H1 (cell line): ENCODE results near the gene RAB3GAP2. TPM values are rescaled to one million over a fixed set of nuclear protein-coding genes. Genes with fewer than 3 reads are reported as not detected.

Experiments
- CTCF ChIA-PET: fragments of 300-600 bp; sonication (Branson Sonifier 250); formaldehyde crosslinking; loops from one replicate; lab custom pipeline; 2021; ENCODE audit not compliant: partially characterized antibody; lab: Charles Lee
- POLR2A ChIA-PET: fragments of 300-600 bp; sonication (Branson Sonifier 250); formaldehyde crosslinking; loops from one replicate; lab custom pipeline; 2021; ENCODE audit warnings: inconsistent platforms; ENCODE audit not compliant: partially characterized antibody; lab: Charles Lee
- DNase-seq, 2 experiments: peaks; one replicate each; pipeline versions ENCODE4 v3.0.0 to v3.0.0-alpha.2; 2010 to 2022; ENCODE audit warnings: low spot score in 2 of 2, low read depth in 1 of 2, mixed read lengths in 1 of 2
- FAIRE-seq: peaks from 2 replicates; lab custom pipeline; 2011; peaks lifted over from hg19 to GRCh38; lab: Jason Lieb, UNC
- H2AFZ ChIP-seq: 2 replicates; pipeline ENCODE4 v1.8.1; 2012; ENCODE audit warnings: low read length, inconsistent platforms
- H2AK5ac ChIP-seq: 2 replicates; pipeline ENCODE4 v1.6.1; 2013; ENCODE audit warnings: low read depth, low read length
- H2BK120ac ChIP-seq: replicated peaks from 2 replicates; pipeline ENCODE3; 2013; ENCODE audit warnings: low read depth, low read length, inconsistent platforms
- H2BK12ac ChIP-seq: 2 replicates; pipeline ENCODE4 v1.6.1; 2013; ENCODE audit warnings: low read depth, low read length
- H2BK15ac ChIP-seq: 2 replicates; pipeline ENCODE4 v1.6.1; 2013; ENCODE audit warnings: low read length
- H2BK20ac ChIP-seq: 2 replicates; pipeline ENCODE4 v1.6.1; 2013; ENCODE audit warnings: low read length
- H2BK5ac ChIP-seq: 2 replicates; pipeline ENCODE4 v1.6.1; 2013; ENCODE audit warnings: low read depth, low read length
- H3K14ac ChIP-seq: 2 replicates; pipeline ENCODE4 v1.6.1; 2013; ENCODE audit warnings: inconsistent platforms; ENCODE audit not compliant: insufficient read length
- H3K18ac ChIP-seq: 2 replicates; pipeline ENCODE4 v1.6.1; 2013; ENCODE audit warnings: low read length; ENCODE audit errors: extremely low read depth
- H3K23ac ChIP-seq: 2 replicates; pipeline ENCODE4 v1.6.1; 2013; ENCODE audit warnings: inconsistent platforms; ENCODE audit not compliant: insufficient read length
- H3K23me2 ChIP-seq: 2 replicates; pipeline ENCODE4 v1.6.1; 2013; ENCODE audit warnings: low read depth, low read length
- H3K27ac ChIP-seq: 2 replicates; pipeline ENCODE4 v1.6.1; 2011; ENCODE audit warnings: low read depth, low read length, inconsistent platforms
- H3K27me3 ChIP-seq, 4 experiments: replicated peaks in 1 of 4; 1 replicate in 1 of 4; 2 replicates in 3 of 4; pipeline versions ENCODE4 v1.6.1 to v1.8.1; 2011 to 2013; ENCODE audit warnings: low read length in 3 of 4, mild to moderate bottlenecking in 3 of 4, inconsistent platforms in 2 of 4, mixed read lengths in 2 of 4, moderate library complexity in 1 of 4; ENCODE audit not compliant: control insufficient read depth in 3 of 4, insufficient read depth in 3 of 4; ENCODE audit errors: extremely low read depth in 1 of 4
- H3K36me3 ChIP-seq, 4 experiments: 2 replicates each; pipeline versions ENCODE4 v1.6.1 to v1.8.1; 2011 to 2013; ENCODE audit warnings: mild to moderate bottlenecking in 4 of 4, low read length in 3 of 4, moderate library complexity in 2 of 4, control low read depth in 1 of 4, inconsistent platforms in 1 of 4; ENCODE audit not compliant: insufficient read depth in 4 of 4, control insufficient read depth in 2 of 4
- H3K4ac ChIP-seq: replicated peaks from 2 replicates; pipeline ENCODE3; 2013; ENCODE audit warnings: low read length, low read depth, mixed read lengths, inconsistent platforms; ENCODE audit not compliant: insufficient read length
- H3K4me1 ChIP-seq, 4 experiments: replicated peaks in 1 of 4; 1 replicate in 1 of 4; 2 replicates in 3 of 4; pipeline versions ENCODE4 v1.6.1 to v1.8.1; 2011 to 2013; ENCODE audit warnings: low read length in 3 of 4, inconsistent platforms in 2 of 4, mixed read lengths in 1 of 4; ENCODE audit not compliant: insufficient read depth in 4 of 4, control insufficient read depth in 3 of 4
- H3K4me2 ChIP-seq, 2 experiments: 2 replicates each; pipeline versions ENCODE4 v1.6.1 to v1.8.1; 2011 to 2013; ENCODE audit warnings: low read depth in 2 of 2, low read length in 2 of 2, control low read depth in 1 of 2, inconsistent platforms in 1 of 2, mild to moderate bottlenecking in 1 of 2; ENCODE audit not compliant: insufficient read depth in 1 of 2
- H3K4me3 ChIP-seq, 4 experiments: fragments of 200-600, 300-600 bp in 1 of 4; sonication (generic), shearing (Covaris generic), sonication (Bioruptor Twin) in 1 of 4; 2 replicates each; pipeline versions ENCODE4 v1.5.1 to v1.8.1; 2011 to 2016; ENCODE audit warnings: low read length in 4 of 4, low read depth in 3 of 4, control low read depth in 2 of 4, inconsistent platforms in 2 of 4, mild to moderate bottlenecking in 2 of 4, mixed read lengths in 1 of 4, moderate library complexity in 1 of 4; ENCODE audit not compliant: insufficient read depth in 2 of 4; ENCODE audit errors: extremely low read depth in 1 of 4
- H3K56ac ChIP-seq: replicated peaks from 2 replicates; pipeline ENCODE3; 2013; ENCODE audit warnings: low read depth, mild to moderate bottlenecking, mixed read lengths, low read length, inconsistent platforms; ENCODE audit not compliant: insufficient read length
- H3K79me1 ChIP-seq: 2 replicates; pipeline ENCODE4 v1.6.1; 2013; ENCODE audit warnings: low read depth, low read length, control low read depth
- H3K79me2 ChIP-seq, 2 experiments: 2 replicates each; pipeline versions ENCODE4 v1.6.1 to v1.8.1; 2012 to 2013; ENCODE audit warnings: low read length in 2 of 2, mild to moderate bottlenecking in 2 of 2, inconsistent platforms in 1 of 2; ENCODE audit not compliant: insufficient read depth in 2 of 2, control insufficient read depth in 1 of 2
- H3K9ac ChIP-seq, 4 experiments: replicated peaks in 1 of 4; 1 replicate in 1 of 4; 2 replicates in 3 of 4; pipeline versions ENCODE4 v1.6.1 to v1.8.1; 2011 to 2013; ENCODE audit warnings: low read depth in 3 of 4, low read length in 3 of 4, control low read depth in 2 of 4, mild to moderate bottlenecking in 2 of 4, moderate library complexity in 2 of 4, inconsistent platforms in 1 of 4; ENCODE audit errors: extremely low read depth in 1 of 4
- H3K9me3 ChIP-seq, 2 experiments: 2 replicates each; pipeline versions ENCODE4 v1.6.1 to v1.8.1; 2012 to 2013; ENCODE audit warnings: mild to moderate bottlenecking in 2 of 2, moderate library complexity in 2 of 2, control low read depth in 1 of 2, inconsistent platforms in 1 of 2, low read depth in 1 of 2, low read length in 1 of 2, mixed read lengths in 1 of 2; ENCODE audit not compliant: insufficient read depth in 2 of 2
- H4K20me1 ChIP-seq, 2 experiments: replicated peaks in 1 of 2; 2 replicates each; pipeline versions ENCODE3 to v1.8.1; 2011 to 2013; ENCODE audit warnings: inconsistent platforms in 2 of 2, low read length in 2 of 2, mild to moderate bottlenecking in 1 of 2; ENCODE audit not compliant: insufficient read depth in 2 of 2, control insufficient read depth in 1 of 2
- H4K5ac ChIP-seq: 2 replicates; pipeline ENCODE4 v1.6.1; 2013; ENCODE audit warnings: low read length, low read depth, mixed read lengths, inconsistent platforms; ENCODE audit not compliant: insufficient read length
- H4K8ac ChIP-seq: 2 replicates; pipeline ENCODE4 v1.8.0; 2013; ENCODE audit warnings: mild to moderate bottlenecking, moderate library complexity, low read length, inconsistent platforms; ENCODE audit not compliant: insufficient read depth; ENCODE audit errors: extremely low read depth
- H4K91ac ChIP-seq: replicated peaks from 2 replicates; pipeline ENCODE3; 2013; ENCODE audit warnings: low read length, mixed read lengths, inconsistent platforms; ENCODE audit not compliant: insufficient read length
- PHF8 ChIP-seq: fragments of 200-600 bp; sonication (generic); conservative IDR thresholded peaks from 2 replicates; pipeline ENCODE4 v1.7.1; 2012; ENCODE audit warnings: low read depth, mild to moderate bottlenecking, inconsistent platforms, low read length, moderate library complexity
- polyA plus RNA-seq, 7 experiments: library from polyadenylated mRNA; depleted of rRNA in 3 of 7; stranded (reverse) in 5 of 7; unstranded in 2 of 7; fragments of >200 nt in 5 of 7; fragments of 200-250 nt in 2 of 7; gene quantifications; 1 replicate in 5 of 7; 2 replicates in 1 of 7; 4 replicates in 1 of 7; pipeline versions ENCODE4 v1.2.1 to v1.2.3, GENCODE V29; 2011 to 2013; ENCODE audit warnings: missing spikeins in 2 of 7, mixed read lengths in 2 of 7
- total RNA-seq: library from RNA; stranded (reverse); fragmentation: NEBNext Ultra II Directional; extraction: Animal tissue kit (Norgen Biotek cat#: 25700); gene quantifications from 2 replicates; pipeline ENCODE4 v1.2.1, GENCODE V29; 2021
- TF ChIP-seq, protein P1 (sequence below), 3 experiments: IDR thresholded peaks; 1 replicate in 2 of 3; 2 replicates in 1 of 3; pipeline versions ENCODE4 v1.5.1 to v1.6.1; 2011; ENCODE audit warnings: low read length in 3 of 3, mild to moderate bottlenecking in 3 of 3, inconsistent platforms in 2 of 3, low read depth in 1 of 3, moderate library complexity in 1 of 3; ENCODE audit not compliant: insufficient read depth in 1 of 3; ENCODE audit errors: control extremely low read depth in 1 of 3

RAB3GAP2 gene
- total and polyA plus RNA-seq, 2 of the 8 experiments (the other 6 are each of a cell fraction or from before 2014, with no cell fraction given), result 19.7 to 52.7 TPM

DNA sequence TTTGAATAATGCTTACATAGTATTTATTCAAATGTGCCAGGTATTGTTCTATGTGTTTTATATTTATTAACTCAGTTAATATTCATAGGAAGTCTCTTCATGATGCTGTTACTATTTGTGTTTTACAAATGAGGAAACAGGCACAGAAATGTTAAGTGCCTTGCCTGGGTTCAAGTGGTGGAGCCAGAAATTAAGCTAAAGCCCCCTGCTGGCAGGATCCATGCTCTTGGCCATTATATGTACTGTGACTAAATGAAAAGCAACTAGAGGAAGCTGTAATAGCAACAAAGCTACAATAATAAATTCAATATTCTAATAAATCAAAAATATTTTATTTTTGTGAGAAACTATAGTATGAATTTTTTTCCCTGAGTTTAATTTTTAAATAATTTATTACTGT, 148.4 kb downstream of the RAB3GAP2 start:
- Histone ChIP-seq H3K9ac (no peak overlapping the region), H3K27ac (no peak overlapping the region), H2BK20ac (no peak overlapping the region), H3K79me2 (no peaks in the 10 kb centered on the region), H3K4ac (no peak overlapping the region), H3K4me2 (no peak overlapping the region), H3K56ac (no peak overlapping the region), H3K4me3 (no peak overlapping the region), H3K23ac (no peak overlapping the region), H2BK12ac (no peak overlapping the region), H3K18ac (no peak overlapping the region), H2AK5ac (no peak overlapping the region), H2BK120ac (no peak overlapping the region), H3K27me3 (no peaks in the 10 kb centered on the region), H2BK5ac (no peak overlapping the region), H3K36me3 (peaks cover 0 to 16% (median 5%) of the 10 kb centered on the region in 4 experiments; a peak in 3 of 8 replicates), H3K23me2 (no peaks in the 10 kb centered on the region), H4K8ac (no peak overlapping the region), H4K91ac (no peak overlapping the region), H3K14ac (no peak overlapping the region), H2BK15ac (no peak overlapping the region), H4K20me1 (peaks cover 0 to 1% of the 10 kb centered on the region in 2 experiments), H4K5ac (no peak overlapping the region), H2AFZ (no peak overlapping the region), H3K9me3 (no peaks in the 10 kb centered on the region), H3K4me1 (peaks cover 0 to 3% (median 0%) of the 10 kb centered on the region in 4 experiments; a peak in 2 of 7 replicates), H3K79me1 (no peaks in the 10 kb centered on the region; the same call in 1 of the 2 replicates)
- DNase-seq, result no peak
- no peak for FAIRE-seq
- ChIA-PET CTCF (interaction anchor here (0.6 to 4.6 kb wide), 10 partner anchors 8 to 288 kb away, joined by 3 to 38 read pairs (median 4); no protein-coding TSS in a partner anchor), POLR2A (interaction anchor here (1.2 kb wide), 1 partner anchor 13 kb away, joined by 3 read pairs; no protein-coding TSS in a partner anchor)
- TF ChIP-seq, protein P1, sequence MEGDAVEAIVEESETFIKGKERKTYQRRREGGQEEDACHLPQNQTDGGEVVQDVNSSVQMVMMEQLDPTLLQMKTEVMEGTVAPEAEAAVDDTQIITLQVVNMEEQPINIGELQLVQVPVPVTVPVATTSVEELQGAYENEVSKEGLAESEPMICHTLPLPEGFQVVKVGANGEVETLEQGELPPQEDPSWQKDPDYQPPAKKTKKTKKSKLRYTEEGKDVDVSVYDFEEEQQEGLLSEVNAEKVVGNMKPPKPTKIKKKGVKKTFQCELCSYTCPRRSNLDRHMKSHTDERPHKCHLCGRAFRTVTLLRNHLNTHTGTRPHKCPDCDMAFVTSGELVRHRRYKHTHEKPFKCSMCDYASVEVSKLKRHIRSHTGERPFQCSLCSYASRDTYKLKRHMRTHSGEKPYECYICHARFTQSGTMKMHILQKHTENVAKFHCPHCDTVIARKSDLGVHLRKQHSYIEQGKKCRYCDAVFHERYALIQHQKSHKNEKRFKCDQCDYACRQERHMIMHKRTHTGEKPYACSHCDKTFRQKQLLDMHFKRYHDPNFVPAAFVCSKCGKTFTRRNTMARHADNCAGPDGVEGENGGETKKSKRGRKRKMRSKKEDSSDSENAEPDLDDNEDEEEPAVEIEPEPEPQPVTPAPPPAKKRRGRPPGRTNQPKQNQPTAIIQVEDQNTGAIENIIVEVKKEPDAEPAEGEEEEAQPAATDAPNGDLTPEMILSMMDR (IDR thresholded peaks at IDR 0.05; ENCODE audit: control extremely low read depth in 1 of 3, insufficient read depth in 1 of 3, low read depth in 1 of 3, low read length in 3 of 3), result peak in 2 of 3 experiments; percentile 21 to 22; a peak in 2 of 4 replicates
- TF ChIP-seq PHF8, result no peak
